ENCODE data around the gene IWS1.

Gene IWS1

DNA sequence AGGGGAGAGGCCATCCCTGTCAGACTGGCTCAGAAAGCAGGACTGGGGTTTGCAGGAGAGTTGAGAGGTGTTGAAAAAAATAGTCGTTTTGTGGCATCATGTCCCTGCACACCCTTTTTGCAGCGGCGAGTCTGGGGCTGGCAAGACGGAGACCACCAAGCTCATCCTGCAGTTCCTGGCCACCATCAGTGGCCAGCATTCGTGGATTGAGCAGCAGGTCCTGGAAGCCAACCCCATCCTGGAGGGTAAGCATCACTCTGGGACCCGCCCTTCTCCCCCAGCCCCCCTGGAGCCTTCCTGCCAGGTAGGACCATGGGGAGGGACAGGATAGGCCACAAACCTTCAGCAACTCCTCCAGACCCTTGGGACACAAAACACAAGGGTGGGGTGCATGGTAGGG lies 43.4 kb upstream of the IWS1 start:
- H3K36me3 ChIP-seq, result no peaks in the 10 kb centered on the region

DNA sequence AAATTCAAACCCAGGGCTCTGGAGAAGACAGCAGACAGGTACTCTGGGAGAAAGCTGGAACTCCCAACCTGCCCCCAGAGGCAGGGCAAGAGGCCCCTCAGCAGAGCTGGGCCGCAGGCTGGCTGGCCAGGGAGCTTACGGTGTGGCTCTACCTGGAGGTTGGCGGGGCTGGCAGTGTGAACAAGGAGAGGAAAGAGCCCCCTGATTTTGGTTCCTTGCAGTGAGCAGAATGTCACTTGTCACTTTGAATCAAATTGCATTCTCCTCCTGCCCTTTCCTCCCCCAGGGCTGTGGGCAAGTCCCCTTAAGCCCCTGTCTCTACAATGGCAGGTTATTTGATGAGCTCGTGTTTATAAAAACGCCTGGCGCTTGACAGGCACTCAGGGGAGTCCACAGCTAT lies 41.8 kb upstream of the IWS1 start:
- H4K20me1 ChIP-seq, result no peaks in the 10 kb centered on the region
- no peak for TF ChIP-seq Cebpa-rat (IDR thresholded peaks at IDR 0.05)
- no peaks in the 10 kb centered on the region for H3K36me3 ChIP-seq
- H3K9ac ChIP-seq, result no peak overlapping the region
- no peaks in the 10 kb centered on the region for H3K27me3 ChIP-seq
- H3K4me1 ChIP-seq, result peaks cover 25% of the 10 kb centered on the region
- no peak overlapping the region for H3K27ac ChIP-seq
- no peak overlapping the region for H3K4me2 ChIP-seq
- no peak overlapping the region for H3K4me3 ChIP-seq
- H3K9me3 ChIP-seq, result no peaks in the 10 kb centered on the region

More for the DNA sequence above, 43.4 kb upstream of the IWS1 start:
- H3K4me1 ChIP-seq, result peaks cover 36% of the 10 kb centered on the region
- TF ChIP-seq Cebpa-rat (IDR thresholded peaks at IDR 0.05), result no peak
- no peaks in the 10 kb centered on the region for H3K27me3 ChIP-seq
- no peaks in the 10 kb centered on the region for H3K9me3 ChIP-seq
- H3K27ac ChIP-seq, result no peak overlapping the region
- H3K4me2 ChIP-seq, result no peak overlapping the region
- no peak overlapping the region for H3K4me3 ChIP-seq
- H4K20me1 ChIP-seq, result no peaks in the 10 kb centered on the region
- no peak overlapping the region for H3K9ac ChIP-seq

DNA sequence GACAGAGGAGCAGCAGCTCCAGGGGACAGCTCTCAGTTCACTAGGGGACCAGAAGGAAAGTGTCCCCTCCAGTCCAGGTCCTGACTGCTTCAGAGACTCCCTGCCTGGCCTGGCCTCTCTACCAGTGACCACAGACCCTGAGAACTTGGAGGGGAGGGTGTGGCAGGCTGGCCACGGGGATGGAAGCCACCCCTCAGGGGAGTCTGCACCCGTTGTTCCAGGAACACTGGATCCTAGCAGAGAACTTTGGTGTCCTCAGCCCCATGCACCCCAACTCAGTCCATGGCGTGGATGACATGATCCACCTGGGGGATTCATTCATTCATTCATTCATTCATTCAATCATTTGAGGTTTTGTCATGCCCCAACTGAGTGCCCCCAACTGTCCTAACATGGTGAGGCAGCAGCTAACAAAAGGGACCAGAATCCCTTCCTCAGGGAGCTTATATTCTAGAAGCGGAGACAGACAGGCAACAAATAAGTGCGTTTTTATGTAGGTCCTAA lies 41.1 kb upstream of the IWS1 start:
- TF ChIP-seq Cebpa-rat (IDR thresholded peaks at IDR 0.05), result no peak
- Histone ChIP-seq H3K9ac (no peak overlapping the region), H3K4me3 (no peak overlapping the region), H3K4me1 (peaks cover 17% of the 10 kb centered on the region), H4K20me1 (no peaks in the 10 kb centered on the region), H3K27me3 (no peaks in the 10 kb centered on the region), H3K36me3 (no peaks in the 10 kb centered on the region), H3K4me2 (peak overlapping the region; percentile 26), H3K9me3 (no peaks in the 10 kb centered on the region), H3K27ac (no peak overlapping the region)

DNA sequence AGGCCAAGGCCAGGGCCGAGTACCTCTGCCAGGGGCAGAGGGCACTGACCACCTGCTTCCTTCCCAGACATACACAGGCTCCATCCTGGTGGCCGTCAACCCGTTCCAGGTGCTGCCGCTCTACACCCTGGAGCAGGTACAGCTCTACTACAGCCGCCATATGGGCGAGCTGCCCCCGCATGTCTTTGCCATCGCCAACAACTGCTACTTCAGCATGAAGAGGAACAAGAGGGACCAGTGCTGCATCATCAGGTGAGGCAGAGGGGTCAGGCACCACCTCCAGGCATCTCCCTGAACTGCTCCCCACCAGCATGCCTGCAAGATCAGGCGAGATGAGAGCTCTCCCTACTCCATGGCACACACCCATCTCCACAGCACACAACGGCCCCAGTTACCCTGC lies 40.3 kb upstream of the IWS1 start:
- Histone ChIP-seq H3K4me2 (peak overlapping the region; percentile 26; the same call in 1 of the 2 replicates), H3K27me3 (no peaks in the 10 kb centered on the region), H3K27ac (no peak overlapping the region), H4K20me1 (no peaks in the 10 kb centered on the region), H3K4me3 (no peak overlapping the region), H3K9me3 (no peaks in the 10 kb centered on the region), H3K36me3 (no peaks in the 10 kb centered on the region), H3K9ac (no peak overlapping the region), H3K4me1 (peaks cover 13% of the 10 kb centered on the region)
- no peak for TF ChIP-seq Cebpa-rat (IDR thresholded peaks at IDR 0.05)

DNA sequence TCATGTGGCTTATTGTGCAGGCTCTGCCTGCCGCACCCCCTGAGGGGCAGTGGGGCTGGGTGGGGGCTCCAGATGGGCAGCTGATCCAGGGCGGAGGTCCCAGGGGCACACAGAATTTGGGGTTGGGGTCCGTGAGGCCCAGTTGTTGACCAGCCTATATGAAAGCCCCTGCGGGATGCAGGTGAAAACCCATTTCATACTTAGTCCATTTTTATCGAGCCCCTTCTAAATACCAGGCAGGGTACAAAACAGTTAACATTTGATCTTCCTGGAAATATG lies 39.8 kb upstream of the IWS1 start:
- H4K20me1 ChIP-seq, result no peaks in the 10 kb centered on the region
- H3K9me3 ChIP-seq, result no peaks in the 10 kb centered on the region
- no peaks in the 10 kb centered on the region for H3K36me3 ChIP-seq
- H3K4me2 ChIP-seq, result no peak overlapping the region
- H3K27me3 ChIP-seq, result no peaks in the 10 kb centered on the region
- no peak overlapping the region for H3K4me3 ChIP-seq
- peaks cover 13% of the 10 kb centered on the region for H3K4me1 ChIP-seq
- TF ChIP-seq Cebpa-rat (IDR thresholded peaks at IDR 0.05), result no peak
- H3K27ac ChIP-seq, result no peak overlapping the region
- H3K9ac ChIP-seq, result no peak overlapping the region

DNA sequence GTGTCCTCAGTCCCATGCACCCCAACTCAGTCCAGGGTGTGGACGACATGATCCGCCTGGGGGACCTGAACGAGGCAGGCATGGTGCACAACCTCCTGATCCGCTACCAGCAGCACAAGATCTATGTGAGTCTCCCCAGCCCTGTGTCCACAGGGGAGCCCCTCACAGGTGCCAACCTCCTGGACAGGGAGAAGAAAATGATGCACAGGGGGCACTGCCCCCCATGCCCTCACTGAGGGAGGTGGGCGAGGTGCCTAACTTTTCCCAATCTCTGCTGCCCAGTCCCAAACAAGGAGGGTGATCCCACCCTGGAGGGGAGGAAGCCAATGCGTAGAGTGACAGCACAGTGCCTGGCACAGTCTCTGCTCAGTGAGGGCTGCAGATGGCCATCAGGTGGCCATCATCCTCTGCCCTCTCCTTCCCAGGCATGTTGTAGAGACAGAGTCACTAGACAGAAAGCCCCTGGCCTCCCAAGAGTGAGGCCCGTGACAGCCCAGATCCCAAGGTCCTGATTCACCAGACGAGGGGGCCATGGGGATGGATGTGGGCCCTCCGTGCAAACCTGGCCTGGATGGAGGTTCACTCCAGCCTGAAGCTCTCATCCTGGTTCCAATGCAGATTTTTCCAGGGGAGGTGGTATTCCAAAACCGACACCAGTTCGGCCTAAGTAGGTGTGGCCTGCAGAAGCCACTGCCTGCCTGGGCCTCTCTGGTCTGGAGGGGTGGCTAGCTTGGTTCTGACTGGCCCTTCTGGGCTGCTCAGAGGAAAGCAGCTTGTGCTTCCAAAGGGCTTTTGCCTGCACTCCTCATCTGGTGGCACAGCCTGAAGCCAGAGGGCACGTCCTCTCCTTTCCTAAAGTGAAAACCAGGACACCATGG lies 39.2 kb upstream of the IWS1 start:
- TF ChIP-seq Cebpa-rat (IDR thresholded peaks at IDR 0.05), result no peak
- H3K4me2 ChIP-seq, result no peak overlapping the region
- H4K20me1 ChIP-seq, result no peaks in the 10 kb centered on the region
- H3K9ac ChIP-seq, result no peak overlapping the region
- H3K9me3 ChIP-seq, result no peaks in the 10 kb centered on the region
- H3K27me3 ChIP-seq, result no peaks in the 10 kb centered on the region
- H3K4me3 ChIP-seq, result no peak overlapping the region
- no peaks in the 10 kb centered on the region for H3K36me3 ChIP-seq
- no peak overlapping the region for H3K27ac ChIP-seq
- H3K4me1 ChIP-seq, result peaks cover 13% of the 10 kb centered on the region

DNA sequence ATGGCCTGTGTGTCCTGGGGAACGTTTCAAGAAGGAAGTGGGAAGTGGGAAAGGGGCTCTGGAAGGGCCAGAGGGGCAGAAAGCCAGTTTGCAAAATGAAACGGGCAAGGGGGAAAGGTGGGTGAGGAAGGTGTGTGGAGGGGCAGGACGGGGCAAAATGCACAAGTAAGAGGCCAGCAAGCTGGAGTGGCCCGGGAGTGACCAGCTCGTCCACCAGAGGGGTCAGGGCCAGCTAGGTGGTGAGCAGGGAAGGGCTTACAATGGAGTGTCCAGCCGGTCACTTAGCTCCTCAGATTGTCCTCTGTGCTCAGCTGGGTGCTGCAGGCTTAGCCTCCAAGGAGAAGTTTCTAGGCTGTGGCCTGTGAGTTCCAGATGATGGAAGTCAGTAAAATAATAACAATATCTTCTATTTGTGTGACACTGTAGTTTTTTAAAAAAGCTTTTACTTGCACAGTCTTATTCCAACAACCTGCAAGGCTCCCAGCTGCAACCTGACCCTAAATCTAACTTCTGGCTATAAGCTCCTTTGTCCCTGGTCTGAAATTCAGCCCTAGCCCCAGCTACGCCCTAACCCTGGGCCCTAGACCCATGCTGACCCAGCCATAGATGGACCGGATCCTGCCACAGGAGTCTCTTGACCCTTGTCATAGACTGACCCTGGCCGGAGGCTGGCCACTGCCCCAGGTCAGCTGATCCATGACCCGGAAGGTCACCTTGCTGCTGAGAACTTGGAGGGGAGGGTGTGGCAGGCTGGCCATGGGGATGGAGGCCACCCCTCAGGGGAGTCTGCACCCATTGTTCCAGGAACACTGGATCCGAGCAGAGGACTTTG lies 38.4 kb upstream of the IWS1 start:
- peaks cover 13% of the 10 kb centered on the region for H3K4me1 ChIP-seq

DNA sequence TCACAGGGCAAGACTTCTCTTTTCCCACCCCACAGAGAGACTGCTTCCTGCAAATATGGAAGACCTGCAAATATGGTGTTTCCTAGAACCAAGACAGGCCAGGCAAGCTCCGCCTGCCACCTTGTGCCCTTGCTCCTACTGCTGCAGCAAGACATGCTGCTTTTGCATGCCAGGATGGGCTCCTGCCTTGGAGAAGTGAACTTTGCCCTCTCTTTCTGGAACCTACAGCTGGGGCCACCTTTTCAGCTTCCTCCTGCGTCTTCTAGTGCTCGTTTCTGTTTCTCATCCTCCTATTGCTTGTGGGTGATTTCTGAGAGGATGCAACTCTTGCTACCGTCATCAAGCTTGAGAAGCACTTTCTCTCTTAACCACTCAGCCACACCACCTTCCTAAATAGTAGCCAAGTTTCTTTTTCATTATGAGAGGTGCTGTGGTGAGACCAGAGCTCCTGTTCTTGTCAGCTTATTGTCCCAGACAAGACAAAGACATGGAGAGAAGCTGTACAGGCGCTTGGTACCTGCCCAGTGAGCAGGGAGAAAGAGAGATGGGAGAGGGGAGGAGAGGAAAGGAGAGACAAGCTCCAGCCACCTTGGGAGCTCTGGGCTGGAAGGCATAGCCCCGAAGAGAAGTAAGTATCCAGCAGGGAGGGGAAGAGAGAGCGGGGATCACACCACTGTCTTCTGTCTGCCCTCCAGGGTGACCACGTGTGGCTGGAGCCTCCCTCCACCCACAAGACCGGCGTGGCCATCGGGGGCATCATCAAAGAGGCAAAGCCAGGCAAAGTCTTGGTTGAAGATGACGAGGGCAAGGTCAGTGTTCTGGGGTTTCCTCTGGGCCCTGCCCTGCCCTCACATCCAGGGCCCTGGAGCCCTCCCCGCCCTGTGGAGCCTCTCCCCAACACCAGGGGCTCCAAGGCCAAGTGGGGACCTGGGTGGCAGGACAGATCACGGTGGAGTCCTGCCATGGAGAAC lies 37.5 kb upstream of the IWS1 start:
- Histone ChIP-seq H3K9me3 (no peaks in the 10 kb centered on the region), H4K20me1 (no peaks in the 10 kb centered on the region), H3K27ac (no peak overlapping the region), H3K27me3 (no peaks in the 10 kb centered on the region), H3K36me3 (no peaks in the 10 kb centered on the region), H3K4me3 (no peak overlapping the region), H3K4me2 (no peak overlapping the region), H3K9ac (no peak overlapping the region), H3K4me1 (peaks cover 13% of the 10 kb centered on the region)
- TF ChIP-seq Cebpa-rat (IDR thresholded peaks at IDR 0.05), result no peak

More for the DNA sequence above, 38.4 kb upstream of the IWS1 start:
- Histone ChIP-seq H3K4me3 (no peak overlapping the region), H3K4me2 (no peak overlapping the region), H3K27me3 (no peaks in the 10 kb centered on the region), H4K20me1 (no peaks in the 10 kb centered on the region), H3K36me3 (no peaks in the 10 kb centered on the region), H3K9ac (no peak overlapping the region), H3K9me3 (no peaks in the 10 kb centered on the region), H3K27ac (no peak overlapping the region)
- no peak for TF ChIP-seq Cebpa-rat (IDR thresholded peaks at IDR 0.05)

DNA sequence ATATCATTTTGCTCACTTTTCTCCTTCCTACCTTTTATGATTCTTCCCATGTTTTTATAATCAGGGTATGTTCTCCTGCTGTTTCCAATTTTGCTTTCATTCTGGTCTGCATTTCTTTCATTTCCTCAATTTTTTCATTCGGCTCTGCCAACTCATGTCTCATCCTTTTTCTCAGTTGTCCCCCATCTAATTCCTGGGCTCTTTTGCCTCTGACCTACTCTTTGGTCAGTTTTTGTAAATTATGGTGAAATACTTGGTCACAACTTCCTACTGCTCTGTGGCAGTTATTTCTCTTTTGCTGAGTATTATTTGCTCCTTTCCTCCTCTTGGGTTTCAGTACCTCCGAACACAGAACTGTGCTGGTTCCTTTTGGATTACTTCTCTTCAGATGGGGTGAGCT lies 36.6 kb upstream of the IWS1 start:
- no peaks in the 10 kb centered on the region for H4K20me1 ChIP-seq
- no peaks in the 10 kb centered on the region for H3K36me3 ChIP-seq
- H3K27me3 ChIP-seq, result no peaks in the 10 kb centered on the region
- no peak overlapping the region for H3K4me2 ChIP-seq
- H3K4me3 ChIP-seq, result no peak overlapping the region
- H3K27ac ChIP-seq, result no peak overlapping the region
- peaks cover 13% of the 10 kb centered on the region for H3K4me1 ChIP-seq
- no peak for TF ChIP-seq Cebpa-rat (IDR thresholded peaks at IDR 0.05)
- H3K9ac ChIP-seq, result no peak overlapping the region
- no peaks in the 10 kb centered on the region for H3K9me3 ChIP-seq
